ENCODE data around the gene RMND5B.
"Not testable (repeated sequence)": the region's sequence is repeated elsewhere in the genome, so short reads cannot be mapped to it uniquely, and the experiment has no call there.

The RMND5B gene, protein sequence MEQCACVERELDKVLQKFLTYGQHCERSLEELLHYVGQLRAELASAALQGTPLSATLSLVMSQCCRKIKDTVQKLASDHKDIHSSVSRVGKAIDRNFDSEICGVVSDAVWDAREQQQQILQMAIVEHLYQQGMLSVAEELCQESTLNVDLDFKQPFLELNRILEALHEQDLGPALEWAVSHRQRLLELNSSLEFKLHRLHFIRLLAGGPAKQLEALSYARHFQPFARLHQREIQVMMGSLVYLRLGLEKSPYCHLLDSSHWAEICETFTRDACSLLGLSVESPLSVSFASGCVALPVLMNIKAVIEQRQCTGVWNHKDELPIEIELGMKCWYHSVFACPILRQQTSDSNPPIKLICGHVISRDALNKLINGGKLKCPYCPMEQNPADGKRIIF

DNA sequence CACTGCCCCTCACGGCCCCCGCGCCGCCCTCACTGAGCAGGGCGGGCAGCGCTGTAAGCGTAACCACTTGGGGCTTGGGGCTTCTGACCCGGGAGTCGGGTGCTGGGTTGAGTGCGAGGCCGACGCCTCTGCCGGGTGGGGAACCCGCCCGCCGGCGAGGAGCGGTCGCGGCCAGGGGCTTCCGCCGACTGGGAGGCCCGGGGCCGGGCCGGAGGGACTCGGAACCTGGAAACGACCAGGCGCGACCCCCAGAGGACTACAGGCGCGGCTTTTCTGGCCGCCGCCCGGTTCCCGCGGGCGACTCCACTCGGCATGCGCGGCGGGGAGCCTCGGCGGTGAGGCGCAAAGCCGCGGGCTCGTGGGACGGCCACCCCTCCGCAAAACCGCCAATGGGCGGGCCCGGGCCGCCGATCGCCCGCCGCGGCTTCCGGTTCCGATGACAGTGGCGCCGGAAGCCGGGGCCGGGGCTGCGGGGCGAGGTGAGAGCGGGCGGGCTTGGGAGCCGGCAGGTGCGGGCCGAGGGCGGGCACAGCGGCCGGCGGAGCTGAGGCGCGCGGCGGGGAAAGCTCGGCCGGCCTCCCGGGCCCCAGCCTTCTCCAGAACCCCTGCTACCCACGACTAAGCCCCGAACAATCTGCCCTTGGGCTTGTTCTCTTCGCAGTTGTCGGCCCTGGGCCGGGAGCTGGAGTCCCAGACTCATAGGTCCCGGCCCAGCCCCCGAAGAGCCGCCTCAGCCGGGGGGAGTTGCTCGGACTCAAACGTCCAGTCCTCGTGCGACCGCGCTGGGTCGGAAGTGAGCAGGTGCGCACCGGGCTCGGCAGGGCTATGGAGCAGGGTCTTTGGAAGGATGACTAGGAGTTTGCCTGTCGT lies at the start of gene RMND5B:
RMND5B (plus strand) TSS at position 439 of the 870 bp plus-strand sequence. CDS start 7,106 bp downstream, outside the sequence.
- peak; percentile 64 for DNase-seq

DNA sequence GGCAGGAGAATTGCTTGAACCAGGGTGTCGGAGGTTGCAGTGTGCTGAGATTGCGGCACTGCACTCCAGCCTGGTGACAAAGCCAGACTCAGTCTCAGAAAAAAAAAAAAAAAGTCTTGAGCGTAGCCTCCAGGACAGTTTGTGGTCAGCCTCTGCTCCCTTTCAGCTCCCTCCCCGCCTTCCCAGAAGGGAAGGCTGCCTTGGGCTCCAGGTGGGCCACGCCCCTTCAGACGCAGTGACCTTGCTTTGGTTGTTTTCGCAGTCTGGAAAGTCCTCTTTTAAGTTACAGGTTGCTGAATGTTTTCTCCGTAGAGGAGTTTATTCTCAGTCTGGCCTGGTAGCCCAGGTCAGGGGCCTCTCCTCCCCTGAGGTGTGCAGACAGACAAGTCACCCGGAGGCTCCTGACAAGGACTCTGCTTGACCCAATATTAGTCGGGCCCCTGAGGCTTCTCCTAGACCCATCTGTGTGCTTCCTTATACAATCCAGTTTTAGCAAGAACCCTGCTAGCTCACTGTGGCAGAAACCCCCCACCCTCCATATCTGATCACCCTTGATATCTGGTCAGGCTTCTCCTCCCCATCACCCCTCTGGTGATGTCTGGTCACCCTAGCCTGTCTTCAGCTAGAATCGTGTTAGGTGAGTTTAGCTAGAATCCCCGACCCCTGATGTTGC lies 49.1 kb upstream of the RMND5B start:
- DNase-seq, result no peak

GRCh38 chr5:178083922-178084321 lies 46.9 kb upstream of the RMND5B start:
- DNase-seq, result no peak

DNA sequence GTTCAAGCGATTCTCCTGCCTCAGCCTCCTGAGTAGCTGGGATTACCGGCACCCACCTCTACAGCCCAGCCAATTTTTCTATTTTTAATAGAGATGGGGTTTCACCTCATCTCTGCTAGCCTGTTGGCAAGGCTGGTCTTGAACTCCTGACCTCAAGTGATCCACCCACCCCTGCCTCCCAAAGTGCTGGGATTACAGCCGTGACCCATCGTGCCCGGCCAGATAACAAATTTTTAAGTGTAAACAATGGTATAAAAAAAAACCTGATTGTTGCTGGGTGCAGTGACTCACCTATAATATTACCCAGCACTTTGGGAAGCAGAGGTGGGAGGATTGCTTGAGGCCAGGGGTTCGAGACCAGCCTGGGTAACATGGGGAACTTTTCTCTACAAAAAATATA lies 45.5 kb upstream of the RMND5B start:
- no peak for DNase-seq

DNA sequence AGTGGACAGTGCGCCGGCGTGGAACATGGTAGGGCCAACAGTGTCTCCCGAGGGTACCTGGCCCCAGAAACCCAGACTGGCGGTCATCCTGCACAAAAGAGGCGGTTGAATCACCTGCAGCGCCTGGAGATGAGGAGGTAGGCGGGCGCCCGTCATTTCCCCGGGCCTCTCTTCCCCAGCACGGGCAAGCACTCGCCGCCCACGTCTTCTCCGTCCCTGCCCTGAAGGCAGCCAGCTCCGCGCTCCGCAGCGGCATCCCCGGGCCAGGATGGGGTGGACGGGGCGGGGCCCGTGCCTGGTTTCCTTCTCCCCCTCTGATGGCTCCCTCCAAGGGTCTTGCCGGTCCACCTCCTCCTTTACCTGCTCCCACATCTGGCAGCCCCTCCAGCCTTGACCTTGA lies 44.5 kb upstream of the RMND5B start:
- no peak for DNase-seq

DNA sequence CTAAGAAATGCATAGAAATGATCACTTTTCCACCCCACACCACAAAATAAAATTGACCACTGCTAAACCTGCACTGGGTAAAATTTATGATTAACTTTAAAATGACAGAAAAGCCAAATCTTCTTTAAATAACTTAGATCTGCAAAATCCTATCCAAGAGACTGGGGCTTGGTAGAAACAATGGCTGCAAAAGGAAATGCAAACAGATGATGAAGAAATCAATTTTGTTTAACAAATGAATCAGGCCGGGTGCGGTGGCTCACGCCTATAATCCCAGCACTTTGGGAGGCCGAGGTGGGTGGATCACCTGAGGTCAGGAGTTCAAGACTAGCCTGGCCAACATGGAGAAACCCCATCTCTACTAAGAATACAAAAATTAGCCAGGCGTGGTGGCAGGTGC lies 43.6 kb upstream of the RMND5B start:
- DNase-seq, result not testable (repeated sequence)

DNA sequence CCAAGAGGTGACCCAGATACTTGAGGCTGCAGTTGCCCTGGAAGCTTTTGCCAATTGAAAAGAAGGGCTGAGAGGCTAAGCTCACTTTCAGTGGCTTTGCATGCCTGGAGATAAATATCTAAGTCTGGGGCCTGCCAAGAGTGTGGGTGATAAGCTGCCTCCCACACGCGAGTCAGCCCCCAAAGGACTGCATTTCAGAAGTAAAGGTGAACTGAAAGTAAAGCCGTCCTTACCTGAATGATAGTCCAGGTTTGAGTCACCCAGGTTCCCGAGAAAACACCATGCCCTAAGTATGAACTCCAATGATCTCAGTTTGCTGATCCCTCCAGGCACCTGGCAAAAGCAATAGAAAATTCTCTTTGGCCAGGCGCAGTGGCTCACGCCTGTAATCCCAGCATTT lies 40.0 kb upstream of the RMND5B start:
- DNase-seq, result no peak

GRCh38 chr5:178093134-178093533 lies 37.7 kb upstream of the RMND5B start:
- DNase-seq, result no peak

DNA sequence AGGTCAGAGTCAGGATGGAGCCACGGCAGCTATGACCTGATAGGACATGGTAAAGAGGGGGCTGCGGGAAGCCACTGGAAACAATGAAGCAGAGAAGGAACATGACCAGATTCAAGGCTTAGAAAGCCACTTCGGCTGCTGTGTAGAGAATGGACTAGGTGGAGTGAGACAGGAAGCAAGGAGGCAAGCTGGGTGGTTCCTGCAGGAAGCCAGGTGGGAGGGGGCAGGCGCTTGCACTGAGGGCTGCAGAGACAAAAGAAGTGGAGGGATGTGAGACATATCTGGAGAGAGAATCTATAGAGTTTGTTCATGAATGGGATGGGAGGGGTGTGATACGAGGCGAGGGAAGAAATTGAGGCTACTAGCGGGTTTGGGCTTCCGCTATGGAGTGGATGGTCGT lies 36.5 kb upstream of the RMND5B start:
- DNase-seq, result no peak

- no peak for DNase-seq
These were observed 32.1 kb upstream of the RMND5B start for GRCh38 chr5:178098685-178099084.

GRCh38 chr5:178103612-178104011 lies 27.2 kb upstream of the RMND5B start:
- DNase-seq, result no peak

DNA sequence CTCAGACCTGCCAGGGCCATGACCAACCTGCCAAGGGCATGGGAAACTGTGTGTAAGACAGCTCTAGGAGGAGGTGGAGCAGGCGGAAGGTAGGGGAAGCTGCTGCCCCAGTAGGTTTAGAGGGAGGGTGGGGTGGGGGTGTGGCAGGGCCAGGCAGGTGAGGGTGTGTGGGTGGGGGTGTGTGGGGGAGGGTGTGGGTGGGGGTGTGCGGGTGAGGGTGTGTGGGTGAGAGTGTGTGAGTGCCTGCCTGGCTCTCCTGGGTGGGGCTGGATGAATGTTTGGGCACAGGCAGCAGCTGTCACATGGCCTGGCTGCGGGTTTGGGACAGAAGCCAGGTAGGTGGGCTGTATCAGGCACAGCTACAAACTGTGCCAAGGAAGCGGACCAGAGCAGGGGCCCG lies 26.3 kb upstream of the RMND5B start:
- DNase-seq, result no peak

DNA sequence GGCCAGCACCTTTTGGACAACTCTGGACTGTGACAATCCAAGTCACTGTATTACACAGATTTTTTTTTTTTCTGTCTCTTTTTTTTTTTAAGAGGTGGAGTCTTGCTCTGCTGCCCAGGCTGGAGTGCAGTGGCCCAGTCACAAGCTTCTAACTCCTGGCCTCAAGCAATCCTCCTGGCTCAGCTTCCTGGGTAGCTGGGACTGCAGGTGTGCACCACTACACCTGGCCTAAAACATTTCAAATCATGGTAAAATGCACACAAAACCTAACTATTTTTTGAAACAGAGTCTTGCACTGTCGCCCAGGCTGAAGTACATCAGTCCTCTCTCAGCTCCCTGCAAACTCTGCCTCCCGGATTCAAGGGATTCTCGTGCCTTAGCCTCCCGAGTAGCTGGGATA lies 24.7 kb upstream of the RMND5B start:
- no peak for DNase-seq

DNA sequence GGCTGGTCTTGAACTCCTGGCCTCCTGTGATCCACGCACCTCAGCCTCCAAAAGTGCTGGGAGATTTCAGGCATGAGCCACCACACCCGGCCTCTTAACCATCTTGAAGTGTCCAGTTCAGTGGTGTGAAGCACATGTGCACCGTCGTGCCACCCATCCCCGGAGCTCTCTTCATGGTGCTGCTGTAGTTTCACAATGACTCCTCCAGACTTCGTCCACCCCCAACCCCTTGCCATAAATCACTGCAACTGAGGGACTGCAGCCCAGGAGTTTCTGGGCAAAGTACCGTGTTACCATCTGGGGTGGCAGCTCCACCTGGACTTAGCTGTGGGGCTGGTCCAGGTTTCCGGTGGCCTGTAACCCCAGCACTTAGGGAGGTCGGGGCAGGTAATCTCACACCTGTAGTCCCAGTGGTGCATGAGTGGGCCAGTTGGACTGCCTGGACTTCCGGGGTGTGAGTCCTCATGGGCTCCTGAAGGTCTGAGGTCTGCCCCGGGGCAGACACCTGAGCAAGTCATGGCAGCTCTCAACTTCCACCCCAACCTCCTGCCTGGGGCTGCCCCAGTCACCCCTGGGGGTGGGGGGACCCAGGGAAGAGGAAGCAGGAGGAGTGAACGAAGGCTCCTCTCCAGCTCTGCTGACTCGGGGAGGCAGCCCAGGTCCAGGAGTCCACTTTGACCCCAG lies 24.1 kb upstream of the RMND5B start:
- DNase-seq, result no peak

- no peak for DNase-seq
These were observed 23.0 kb upstream of the RMND5B start for GRCh38 chr5:178107756-178108310.

DNA sequence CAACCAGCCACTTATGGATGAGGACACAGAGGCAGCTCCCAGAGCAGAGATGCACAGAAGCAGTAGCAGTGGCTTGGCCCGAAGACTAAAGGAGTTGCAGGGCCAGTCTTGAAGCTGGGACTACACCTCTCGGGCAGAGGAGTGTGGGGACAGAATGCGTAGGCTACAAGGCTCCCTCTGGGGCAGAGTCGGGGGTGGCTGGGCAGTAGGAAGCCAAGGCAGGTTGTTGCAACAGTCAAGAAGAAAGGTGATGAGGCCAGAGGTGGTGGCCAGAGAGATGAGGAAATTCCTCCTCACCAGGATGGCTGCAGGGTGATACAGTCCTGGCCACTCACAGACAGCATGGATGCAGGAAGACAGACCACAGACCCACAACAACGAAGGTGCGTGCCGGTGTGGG lies 22.4 kb upstream of the RMND5B start:
- DNase-seq, result no peak

- DNase-seq, result no peak
These were observed 21.8 kb upstream of the RMND5B start for GRCh38 chr5:178108966-178109365.

DNA sequence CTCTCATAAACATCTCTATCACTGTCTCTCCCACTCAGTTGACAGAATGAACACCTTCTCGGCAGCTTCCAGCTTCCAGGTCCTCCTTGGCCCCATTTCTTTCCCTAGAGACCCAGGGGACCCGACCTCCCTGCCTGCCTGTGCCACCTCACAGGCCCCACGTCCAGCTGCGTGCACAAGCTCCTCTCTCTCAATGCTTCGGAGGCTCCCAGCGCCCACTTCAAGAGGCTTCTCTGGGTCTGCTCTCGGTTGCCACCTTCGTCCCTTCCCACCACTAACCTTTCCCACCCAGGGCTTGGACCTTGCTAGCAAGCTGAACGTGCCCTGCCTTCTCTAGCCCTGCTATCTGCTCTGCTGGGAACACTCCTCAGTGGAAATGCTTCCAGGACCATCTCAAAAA lies 20.3 kb upstream of the RMND5B start:
- no peak for DNase-seq

GRCh38 chr5:178111925-178112324 lies 18.9 kb upstream of the RMND5B start:
- no peak for DNase-seq

DNA sequence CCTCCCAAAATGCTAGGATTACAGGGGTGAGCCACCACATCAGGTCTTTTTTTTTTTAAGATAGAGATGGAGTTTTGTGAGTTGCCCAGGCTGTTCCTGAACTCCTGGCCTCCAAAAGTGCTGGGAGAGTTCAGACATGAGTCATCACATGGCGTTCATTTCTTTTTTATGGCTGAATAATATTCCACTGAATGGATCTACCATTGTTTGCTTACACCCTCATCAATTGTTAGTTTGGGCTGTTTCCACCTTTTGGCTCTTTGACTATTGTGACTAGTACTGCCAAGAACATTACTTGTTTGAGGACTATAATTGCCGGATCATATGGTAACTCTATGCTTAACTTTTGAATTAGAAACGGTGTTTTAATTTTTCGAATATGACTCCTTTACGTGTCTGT lies 18.3 kb upstream of the RMND5B start:
- DNase-seq, result no peak

DNA sequence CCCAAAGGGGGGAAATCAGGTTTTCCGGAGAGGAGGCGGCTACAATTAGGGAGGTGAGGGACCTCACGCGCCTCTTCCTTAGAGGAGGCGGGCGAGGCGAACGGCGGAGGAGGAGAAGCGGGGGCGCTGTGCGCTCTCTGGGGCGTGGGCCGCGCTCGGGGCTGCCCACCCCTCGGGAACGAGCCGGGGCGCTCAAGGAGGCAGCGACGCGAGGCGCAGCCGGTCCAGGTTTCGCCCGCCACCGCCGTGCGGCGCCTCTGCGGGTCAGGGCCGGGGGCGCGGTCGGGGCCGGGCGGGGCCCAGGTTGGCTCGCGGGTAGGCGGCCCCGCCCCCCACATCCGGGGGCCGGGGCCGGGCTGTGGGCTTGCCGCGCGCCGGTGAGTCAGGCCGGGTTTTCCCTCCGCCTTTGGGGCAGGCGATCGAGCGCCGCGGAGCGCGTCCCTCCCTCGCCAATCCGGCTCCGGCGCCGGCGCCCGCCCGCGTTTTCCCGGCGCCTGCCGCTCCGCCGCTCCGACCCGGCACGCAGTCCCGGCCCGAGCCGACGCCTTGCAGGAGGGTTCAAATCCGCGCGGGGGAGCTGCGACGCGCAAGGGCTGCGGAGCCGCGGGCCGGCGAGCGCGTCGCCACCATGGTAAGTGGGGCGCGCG lies 17.6 kb upstream of the RMND5B start, which contains the start of gene N4BP3:
N4BP3 (plus strand) TSS at position 392 of the 647 bp plus-strand sequence. CDS start 6,052 bp downstream, outside the sequence.
- DNase-seq, result no peak

GRCh38 chr5:178113841-178114324 lies 16.9 kb upstream of the RMND5B start:
- DNase-seq, result no peak

Measured in NCI-H2227 treated with DMSO at 0.1 percent for 48 hours (cell line).